Activated CD4-positive, alpha-beta T cell treated with anti-CD3 and anti-CD28 coated beads for 1 hour (primary cell): Measurements from ENCODE around the gene MYL12A.
A peak's percentile ranks its signal among the peaks of the same experiment; 100 is the strongest.
"Not testable (repeated sequence)": the region's sequence is repeated elsewhere in the genome, so short reads cannot be mapped to it uniquely, and the experiment has no call there.

Experiments used
- DNase-seq: peaks from one replicate; pipeline ENCODE4 v3.0.0-alpha.2; 2020

MYL12A gene

DNA sequence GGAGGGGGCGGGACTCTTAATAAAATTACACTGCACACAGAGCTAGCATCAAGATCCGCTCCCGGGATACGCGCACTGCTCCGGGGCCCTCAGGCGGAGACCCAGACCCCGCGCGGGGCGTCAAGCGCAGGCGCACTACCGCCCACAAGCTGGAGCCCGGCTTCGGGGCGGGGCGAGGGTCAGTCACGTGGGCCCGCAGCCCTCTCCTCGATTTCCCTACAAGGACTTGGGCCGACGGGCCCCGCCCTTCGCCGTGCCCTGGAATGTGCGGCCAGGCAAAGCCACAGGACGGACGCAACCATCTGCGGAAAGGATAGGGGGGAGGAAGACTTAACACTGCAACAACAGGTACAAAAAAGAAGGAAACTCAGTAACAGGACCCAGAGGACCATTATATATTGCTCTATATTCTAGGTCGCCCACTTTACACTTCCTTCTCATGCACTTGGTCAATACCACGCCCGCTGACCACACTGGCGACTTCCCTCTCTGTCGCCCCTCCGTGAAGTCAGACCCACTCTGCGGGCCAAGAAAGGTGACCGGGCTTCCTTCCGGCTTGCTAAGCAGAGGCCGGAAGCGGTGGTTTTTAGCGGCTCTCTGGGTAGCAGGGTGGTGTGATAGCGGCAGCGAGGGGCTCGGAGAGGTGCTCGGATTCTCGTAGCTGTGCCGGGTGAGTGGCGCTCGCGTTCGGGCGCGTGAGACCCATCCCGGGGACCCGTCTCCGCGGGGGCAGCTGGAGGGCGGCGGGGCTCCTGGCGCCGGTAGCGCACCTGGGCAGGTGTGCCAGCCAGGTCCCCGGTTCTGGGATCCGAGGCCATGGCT, at the start of gene MYL12A:
Gene MYL12A (plus strand): TSS at position 562 of the 822 bp plus-strand sequence. CDS start 5,447 bp downstream, outside the sequence.
- DNase-seq: peak; percentile 87

DNA sequence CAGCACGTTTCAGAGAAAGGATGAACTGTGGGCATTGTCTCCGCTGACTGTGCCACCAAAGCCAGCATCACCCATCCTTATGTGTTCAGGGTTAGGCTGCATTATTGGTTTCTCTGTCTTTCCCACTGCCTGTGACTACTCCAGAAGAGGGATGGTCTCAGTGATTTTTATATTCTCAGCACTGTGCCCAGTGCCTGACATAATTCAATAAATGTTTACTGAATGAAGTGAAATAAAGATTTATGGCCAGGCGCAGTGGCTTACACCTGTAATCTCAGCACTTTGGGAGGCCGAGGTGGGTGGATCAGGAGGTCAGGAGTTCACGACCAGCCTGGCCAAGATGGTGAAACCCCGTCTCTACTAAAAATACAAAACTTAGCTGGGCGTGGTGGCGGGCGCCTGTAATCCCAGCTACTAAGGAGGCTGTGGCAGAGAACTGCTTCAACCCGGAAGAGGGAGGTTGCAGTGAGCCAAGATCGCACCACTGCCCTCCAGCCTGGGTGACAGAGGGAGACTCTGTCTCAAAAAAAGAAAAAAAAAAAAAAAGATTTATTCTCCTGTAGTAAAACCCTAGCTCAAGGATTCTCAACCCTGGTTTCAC, 49.2 kb upstream of the MYL12A start:
- not testable (repeated sequence) for DNase-seq

DNA sequence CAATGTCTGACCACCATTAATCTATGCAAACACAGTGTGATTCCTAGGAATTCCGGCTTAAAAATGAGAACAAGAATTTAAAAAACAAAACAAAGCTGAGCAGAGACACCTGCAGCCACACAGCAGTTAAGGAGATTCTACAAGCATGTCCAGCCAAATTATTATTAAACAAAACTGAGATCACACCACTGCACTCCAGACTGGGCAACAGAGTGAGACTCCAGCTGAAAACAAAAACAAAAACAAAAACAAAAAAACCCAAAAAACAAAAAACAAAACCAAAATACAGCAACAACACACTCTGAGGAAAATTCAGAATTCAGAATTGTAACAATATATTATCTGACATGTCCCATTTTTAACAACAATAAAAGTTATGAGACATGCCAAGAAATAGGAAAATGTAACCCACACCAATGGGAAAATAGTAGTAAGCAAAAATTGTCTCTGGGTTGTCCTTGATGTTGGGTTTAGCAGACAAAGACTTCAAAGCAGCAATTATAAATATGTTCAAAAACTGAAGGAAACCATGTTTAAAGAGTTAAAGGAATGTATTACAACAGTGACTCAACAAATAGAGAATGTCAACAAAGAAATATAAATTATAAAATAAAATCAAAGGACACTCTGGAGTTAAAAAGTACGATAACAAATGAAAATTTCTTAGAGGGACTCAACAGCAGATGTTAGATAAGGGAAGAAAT, 47.5 kb upstream of the MYL12A start:
- DNase-seq: no peak

DNA sequence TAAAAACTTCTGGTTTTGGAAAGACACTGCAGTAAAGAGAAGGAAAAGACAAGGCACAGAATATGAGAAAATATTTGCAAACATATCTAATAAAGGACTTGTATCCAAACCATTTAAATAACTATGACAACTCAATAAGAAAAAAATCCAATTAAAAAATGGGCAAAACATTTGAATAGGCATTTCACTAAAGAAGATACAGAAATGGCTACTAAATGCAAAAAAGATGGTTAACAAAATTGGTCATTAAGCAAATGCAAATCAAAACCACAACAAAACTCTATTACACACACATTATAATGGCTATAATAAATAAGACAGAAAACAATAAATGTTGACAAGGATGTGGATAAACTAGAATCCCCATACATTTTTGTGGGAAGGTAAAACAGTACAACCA, 42.4 kb upstream of the MYL12A start:
- no peak for DNase-seq

DNA sequence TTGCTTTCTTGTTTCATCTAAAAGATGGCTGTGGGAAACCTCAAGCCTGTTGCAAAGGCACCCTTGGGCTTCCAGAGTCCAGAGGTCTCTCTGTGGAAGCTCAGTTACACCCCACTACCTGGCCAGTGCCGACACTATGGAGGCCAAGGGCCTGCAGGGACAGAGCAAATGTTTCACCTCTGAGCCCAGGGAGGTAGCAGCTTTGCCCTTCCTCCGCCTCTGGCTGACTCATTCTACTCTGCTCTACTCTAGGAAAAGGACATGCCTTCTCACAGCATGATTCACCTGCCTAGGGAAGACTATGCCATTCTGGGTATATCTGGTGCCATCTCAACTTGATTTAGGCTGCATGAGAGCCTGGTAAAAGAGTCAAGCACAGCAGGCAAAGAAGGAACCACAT, 40.0 kb upstream of the MYL12A start:
- DNase-seq: no peak

DNA sequence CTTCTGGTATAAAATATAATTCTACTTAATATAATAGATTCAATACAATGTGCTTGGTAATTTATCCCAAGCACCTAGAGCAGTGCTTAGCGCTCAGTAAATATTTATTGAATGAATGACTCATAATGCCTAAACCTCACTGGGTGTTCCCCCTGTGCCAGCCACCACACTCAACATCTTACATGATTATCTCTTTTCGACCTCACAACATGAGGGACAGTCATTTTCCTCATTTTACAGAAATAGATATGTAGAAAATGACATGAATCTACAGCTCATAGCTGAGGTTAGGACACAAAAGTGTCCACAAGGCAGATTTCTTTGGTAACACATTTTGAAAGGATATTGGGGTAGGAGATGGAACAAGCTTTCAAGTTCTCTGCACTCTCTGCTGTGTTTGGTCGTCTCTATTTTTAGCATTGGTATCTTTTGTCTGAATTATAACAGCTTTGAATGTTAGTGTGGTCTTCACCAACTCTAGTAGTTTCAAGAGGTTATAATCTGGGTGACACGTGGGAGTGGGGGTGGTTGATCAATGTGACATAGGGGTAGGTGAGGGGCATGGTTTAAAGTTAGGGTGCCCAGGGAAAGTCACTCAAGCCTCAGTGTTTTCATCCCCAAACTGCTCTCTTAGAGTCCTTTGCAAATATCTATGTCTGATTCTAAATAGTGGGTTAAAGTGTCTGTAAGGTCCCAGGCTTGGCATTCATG, 37.6 kb upstream of the MYL12A start:
- DNase-seq: no peak

DNA sequence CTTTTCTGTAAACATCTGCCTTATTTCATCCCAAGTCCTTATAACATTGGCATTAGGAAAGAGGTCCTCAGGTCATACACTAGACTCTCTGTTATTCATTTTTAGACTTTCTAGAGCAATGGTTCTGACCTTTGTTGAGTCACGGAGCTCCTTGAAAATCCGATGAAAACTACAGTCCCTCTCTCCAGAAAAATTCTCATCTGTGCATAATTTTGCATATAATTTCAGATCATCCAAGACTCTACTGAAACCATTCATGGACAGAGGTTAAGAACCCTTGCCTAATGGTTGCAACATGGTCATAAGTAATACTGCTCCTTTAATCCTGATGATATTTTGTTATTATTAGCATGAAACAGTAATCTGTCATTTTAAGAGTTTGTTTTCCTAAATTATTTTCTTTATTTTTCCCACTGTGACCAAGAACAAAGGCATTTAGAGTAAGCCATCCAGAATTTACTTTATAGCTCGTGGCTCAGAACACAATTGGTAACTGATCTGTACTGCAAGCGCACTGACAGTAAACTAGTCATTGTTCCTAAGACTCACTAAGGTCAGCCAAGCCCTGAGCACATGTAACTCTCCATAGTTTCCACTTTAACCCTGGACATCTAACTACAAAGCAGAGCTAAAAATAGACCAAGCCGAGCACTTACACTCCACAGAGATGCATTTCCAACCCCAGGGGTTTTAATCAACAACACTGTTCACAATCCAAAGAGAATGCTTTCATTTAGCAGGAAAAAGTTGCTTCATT, 36.2 kb upstream of the MYL12A start:
- DNase-seq: no peak

DNA sequence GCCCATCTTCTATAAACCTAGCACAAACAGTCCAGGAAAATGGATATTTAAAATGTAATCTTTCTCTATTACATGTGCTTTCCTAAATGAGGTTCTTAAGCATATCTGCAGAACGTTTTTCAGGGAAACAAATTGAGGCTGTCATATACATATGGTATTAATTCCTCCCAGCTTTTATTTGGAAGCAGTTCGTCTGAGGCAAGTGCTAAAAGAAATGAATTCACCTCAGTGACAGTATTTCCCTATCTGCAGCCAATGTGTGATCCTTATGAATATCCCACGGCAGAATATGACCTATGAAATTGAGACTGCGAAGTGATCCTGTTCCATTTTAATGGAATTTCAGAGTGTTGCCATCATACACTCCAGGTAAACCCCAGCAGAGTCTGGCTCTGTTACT, 34.9 kb upstream of the MYL12A start:
- DNase-seq: no peak

DNA sequence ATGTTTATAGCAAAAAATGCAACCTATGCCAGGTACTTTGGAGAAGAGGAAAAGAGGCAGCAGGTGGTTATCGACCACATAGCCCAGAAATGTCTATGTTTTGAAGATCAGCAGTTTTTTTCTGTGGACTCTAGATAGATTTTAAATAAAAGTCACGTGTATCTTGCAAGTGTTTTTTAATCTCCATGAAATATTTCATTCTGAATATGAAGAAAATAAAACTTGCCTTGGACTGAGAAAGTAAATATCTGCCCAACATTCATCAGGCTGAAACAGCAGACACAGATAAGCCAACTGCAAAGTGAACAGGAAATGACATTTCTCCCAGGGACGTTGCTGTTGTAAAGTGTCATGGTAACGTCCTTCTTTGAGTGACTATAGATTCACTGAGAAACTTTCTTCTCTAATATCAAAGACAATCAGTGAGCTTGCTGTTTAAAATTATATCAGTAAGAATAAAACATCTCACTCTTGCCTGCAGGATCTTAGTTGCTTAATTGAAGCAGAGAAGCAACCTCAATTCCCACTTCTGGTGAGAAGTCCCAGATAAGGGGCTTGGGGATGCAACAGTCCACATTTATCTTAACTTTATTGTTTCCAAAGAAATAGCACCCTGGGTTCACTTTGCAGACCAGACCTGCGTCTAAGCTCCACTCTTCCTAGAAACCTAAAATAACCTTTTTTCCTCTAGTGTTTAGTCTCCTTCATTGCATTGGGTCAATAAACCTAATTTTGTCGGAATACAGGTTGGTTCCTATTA, 34.1 kb upstream of the MYL12A start:
- DNase-seq: no peak

DNA sequence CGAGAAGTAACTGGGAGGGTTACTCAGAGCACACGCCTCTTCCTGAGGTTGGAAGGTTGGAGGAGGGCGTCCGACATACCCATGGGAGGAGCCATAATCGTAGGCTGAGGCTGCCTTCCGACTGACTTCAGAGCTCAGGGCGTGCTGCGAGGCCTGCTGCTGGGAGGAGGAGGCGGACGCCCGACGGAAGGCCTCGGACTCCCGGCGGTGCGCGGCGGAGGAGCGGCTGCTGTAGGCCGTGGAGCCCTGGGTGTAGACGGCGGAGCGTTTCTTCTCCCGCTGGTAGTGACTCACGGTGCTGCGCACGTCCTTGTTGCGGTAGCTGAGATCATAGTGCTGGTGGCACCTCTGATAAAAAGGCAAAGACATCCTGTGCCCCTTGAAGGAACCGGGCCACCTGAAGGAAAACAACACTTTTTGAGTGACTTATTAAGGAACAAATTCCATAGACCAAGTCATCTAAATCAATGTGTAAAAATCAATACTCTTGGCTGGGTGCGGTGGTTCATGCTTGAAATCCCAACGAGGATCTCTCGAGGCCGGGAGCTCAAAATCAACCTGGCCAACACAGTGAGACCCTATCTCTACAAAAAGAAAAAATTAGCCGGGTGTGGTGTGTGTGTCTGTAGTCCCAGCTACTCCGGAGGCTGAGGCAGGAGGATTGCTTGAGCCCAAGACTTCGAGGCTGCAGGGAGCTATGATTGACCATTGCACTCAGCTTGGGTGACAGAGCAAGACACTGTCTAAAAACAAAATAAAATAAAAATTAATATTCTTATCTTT, 32.6 kb upstream of the MYL12A start:
- DNase-seq: no peak

DNA sequence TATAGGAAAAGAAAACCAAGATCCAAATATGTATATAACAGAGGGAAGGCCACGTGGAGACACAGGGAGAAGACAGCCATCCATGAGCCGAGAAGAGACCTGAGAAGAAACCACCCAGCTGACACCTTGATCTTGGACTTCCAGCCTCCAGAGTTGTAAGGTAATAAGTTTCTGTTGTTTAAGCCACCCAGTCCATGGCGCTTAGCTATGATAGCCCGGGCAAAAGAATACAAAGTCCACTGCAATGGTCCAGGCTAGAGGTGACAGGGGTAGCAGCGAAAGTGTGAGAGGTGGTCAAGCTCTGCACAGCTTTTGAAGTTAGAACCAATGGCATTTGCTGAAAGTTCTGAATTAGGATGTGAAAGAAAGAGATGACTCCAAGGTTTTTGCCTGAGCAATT, 30.6 kb upstream of the MYL12A start:
- DNase-seq: no peak

DNA sequence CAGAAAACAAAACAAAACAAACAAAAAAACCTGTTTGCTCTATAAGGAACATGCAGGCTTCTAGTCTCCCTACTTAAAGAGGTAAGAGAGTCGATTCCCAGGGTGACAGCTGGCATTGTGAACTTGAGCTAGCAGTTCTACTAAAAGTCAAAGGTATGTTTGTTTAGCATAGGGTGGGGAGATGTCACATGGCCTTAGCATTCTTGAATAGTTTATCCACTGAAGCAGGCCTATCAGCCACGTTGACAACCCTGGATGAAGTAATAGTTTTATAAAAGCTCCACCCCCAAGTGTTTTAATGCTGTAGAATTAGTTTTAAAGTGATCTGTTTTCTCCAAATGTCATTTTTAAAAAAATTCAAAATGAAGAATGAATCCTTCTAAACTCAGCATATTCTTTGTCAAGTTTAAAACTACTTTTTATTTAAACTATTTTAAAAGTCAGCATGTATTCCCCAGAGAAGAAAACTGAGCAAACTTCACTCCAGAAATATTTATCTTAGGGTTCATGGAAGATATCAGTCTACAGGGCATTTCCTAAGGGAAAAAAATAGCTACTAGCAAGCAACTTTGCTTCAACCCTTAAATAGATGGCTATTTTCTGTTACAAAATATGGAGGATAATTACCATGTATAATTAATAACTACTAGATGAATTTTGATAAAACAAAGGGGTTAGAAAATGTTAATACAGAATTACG, 29.5 kb upstream of the MYL12A start:
- DNase-seq: no peak

DNA sequence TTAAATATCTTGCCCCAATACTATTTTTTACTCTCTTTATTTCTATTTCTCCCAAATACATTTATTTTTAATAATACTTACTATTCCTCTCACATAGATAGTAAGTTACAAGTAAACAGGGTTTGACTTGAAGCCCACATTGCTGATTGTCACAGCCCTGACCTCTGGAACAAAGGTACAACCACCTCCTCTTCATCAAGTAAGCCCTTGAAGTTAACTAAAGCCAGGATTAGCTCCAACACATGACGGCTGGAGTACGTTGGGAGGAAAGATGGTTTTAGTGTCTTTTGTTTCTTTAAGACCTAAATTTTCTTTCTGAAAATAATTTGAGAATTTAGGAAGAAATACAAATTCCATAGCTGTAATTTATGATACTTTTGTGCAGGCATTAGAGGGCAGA, 28.8 kb upstream of the MYL12A start:
- no peak for DNase-seq

DNA sequence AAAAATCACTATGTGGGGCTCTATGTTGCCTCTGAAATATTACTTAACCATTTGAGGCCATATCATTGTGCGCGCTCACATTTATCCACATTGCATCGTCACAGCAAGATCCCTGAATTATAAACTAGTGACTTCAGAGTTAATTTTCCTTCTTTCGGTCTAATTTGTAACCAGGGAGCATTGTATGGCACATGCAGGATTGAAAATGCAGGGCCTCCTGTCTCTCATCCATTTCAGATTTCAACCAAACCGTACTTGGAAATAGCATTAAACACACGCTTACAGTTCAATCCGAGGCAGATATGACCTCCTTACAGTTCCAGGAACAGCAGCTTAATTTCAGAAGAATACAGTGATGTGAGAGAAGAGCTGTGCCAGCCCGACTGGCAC, 28.4 kb upstream of the MYL12A start:
- DNase-seq: no peak

DNA sequence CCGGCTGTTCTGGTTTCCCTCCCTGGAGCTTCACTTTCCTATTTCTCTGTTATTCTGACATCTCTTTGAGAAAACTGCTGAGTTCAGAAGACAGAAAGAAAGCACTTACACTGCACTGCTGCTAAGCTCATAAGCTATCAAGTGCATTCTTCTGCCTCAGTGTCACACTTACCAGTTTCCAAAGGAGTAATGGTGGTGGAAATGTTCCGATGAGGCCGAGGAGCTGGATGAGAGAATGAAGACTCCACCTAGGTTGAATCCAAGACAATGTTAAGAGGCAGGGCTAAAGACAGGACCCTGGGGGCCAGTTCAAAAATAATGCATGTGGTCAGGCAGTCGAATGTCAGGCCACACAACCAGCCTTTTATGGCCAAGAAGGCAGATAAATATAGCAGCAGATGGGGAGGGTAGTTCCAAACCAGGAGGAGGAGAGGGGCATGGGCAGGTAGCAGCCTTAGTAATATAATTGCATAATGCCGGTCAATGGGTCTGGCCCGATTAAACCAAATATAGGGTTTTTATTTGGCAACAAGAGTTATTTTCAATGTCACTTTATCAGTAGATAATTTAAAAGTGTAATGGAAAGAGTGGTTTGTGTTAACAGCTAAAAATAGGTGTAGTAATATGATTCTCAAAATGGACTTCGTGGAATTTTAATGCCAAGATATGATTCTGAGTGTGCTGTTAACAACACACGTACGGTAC, 27.8 kb upstream of the MYL12A start, which contains the start of gene MYOM1:
Gene MYOM1 (minus strand): TSS at position 338 of the 705 bp plus-strand sequence. CDS start 4,745 bp downstream, outside the sequence.
- DNase-seq: no peak

DNA sequence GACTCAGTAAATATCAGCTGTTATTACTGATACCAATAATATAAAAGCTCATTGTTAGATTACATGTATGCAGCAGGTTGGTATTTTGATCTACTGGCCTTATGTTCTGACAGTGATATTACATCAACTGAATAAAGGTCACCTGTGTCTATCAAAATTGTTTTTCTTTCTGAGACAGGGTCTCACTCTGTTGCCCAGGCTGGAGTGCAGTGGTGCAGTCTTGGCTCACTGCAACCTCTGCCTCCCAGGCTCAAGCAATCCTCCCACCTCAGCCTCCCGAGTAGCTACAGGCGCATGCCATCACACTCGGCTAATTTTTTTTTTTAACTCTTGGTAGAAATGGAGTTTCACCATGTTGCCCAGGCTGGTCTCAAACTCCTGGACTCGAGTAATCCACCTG, 26.7 kb upstream of the MYL12A start:
- DNase-seq: not testable (repeated sequence)

DNA sequence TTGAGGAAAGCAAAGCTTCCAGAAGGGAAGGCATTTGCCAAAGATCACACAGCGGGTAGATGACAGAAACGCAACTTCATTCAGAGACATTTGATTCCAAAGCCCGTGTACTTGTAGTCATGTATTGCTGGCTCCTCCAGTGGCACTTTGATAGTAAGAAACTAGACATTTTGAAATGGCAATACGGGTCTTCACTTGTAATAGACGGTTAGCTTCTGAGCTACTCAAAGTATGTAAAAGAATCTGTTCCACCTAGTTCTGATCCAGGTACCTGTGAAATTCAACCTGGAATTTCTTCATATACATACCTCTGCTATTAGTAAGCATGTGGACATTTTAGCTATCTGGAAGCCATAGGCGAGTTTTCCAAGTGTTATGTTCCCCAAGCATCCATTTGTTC, 26.1 kb upstream of the MYL12A start:
- DNase-seq: no peak

DNA sequence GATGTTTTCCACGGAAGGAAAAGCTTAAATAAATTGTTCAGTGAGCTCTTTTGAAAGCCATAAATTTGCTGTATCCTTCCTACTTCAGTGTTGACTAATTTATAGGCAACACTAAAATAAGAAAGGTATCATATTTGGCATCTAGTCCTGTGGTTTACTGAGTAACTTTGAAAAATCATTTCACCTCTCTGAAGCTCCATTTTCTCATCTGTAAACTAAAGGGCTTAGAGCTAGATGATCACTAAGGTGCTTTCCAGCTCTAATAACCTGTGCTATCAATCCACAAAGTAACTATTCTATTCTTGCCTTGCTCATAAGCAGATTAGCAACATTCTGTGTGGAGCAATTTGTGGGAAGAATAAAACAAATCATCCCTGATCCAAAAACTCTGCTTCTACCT, 24.2 kb upstream of the MYL12A start:
- DNase-seq: no peak

DNA sequence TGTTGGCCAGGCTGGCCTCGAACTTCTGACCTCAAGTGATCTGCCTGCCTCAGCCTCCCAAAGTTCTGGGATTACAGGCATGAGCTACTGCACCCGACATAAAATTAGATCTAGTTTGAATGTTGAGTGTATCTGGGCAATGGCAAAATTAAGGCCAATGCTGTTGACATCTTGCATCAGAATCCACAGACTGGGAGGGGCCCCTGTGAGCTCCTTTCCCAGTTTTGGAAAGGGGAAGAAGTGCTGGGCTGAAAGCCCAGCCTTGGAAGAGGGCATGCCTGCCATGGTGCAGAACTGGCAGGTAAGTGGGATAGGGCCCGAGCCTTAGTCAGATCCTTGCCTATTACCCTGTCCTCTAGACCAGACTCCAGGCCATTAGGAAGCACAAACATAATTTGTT, 23.4 kb upstream of the MYL12A start:
- DNase-seq: no peak

DNA sequence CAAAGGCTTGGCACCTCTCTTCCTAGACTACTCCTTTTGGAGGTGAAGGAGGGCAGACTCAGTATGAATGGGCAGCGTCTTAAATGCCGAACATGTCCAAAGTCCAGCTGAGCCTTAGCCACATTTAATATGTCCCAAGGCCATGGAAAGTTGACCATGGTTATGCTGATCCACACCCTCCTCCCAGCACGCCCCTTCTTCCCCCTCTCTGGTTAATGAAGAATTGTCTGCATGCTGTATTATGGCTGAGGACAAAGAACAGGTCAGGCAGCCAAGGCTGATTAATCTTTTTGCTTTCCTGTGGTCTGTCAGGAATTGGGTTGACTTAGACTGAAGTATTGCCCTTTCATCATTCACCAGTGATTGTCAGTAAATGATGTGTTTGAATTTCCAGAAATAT, 22.0 kb upstream of the MYL12A start:
- DNase-seq: no peak
